ENCODE data around the gene RABGAP1L. TPM values are rescaled to one million over a fixed set of nuclear protein-coding genes. Genes with fewer than 3 reads are reported as not detected.

RABGAP1L gene
- total and polyA plus RNA-seq, 10 donors, result 30.3 to 125 (median 77.7) TPM

DNA sequence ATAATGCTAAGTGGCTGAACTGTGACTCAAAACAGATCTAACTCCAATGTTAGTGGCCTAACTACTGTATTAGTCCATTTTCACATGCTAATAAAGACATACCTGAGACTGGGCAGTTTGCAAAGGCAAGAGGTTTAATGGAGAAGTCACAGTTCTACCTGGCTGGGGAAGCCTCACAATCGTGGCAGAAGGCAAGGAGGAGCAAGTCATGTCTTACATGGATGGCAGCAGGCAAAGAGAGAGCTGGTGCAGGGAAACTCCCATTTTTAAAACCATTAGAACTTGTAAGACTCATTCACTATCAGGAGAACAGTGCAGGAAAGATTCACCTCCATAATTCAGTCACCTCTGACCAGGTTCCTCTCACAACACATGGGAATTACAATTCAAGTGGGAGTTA is 760.8 kb downstream of the RABGAP1L start:
- TF ChIP-seq, protein P1, sequence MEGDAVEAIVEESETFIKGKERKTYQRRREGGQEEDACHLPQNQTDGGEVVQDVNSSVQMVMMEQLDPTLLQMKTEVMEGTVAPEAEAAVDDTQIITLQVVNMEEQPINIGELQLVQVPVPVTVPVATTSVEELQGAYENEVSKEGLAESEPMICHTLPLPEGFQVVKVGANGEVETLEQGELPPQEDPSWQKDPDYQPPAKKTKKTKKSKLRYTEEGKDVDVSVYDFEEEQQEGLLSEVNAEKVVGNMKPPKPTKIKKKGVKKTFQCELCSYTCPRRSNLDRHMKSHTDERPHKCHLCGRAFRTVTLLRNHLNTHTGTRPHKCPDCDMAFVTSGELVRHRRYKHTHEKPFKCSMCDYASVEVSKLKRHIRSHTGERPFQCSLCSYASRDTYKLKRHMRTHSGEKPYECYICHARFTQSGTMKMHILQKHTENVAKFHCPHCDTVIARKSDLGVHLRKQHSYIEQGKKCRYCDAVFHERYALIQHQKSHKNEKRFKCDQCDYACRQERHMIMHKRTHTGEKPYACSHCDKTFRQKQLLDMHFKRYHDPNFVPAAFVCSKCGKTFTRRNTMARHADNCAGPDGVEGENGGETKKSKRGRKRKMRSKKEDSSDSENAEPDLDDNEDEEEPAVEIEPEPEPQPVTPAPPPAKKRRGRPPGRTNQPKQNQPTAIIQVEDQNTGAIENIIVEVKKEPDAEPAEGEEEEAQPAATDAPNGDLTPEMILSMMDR (IDR thresholded peaks at IDR 0.05 in 8 of 11, conservative IDR thresholded peaks at IDR 0.05 in 3 of 11), result no peak
- no peak for TF ChIP-seq POLR2AphosphoS5 (IDR thresholded peaks at IDR 0.05)
- no peak for TF ChIP-seq POLR2A (IDR thresholded peaks at IDR 0.05)
- WGBS, 5 donors, result 91 to 92% (median 92%) methylated on average over 1 of the region's 1 CpG
- peaks cover 0 to 11% (median 2%) of the 10 kb centered on the region in 8 donors for H3K9me3 ChIP-seq
- no peak for DNase-seq
- no peak overlapping the region for H3K4me3 ChIP-seq
- no peaks in the 10 kb centered on the region for H3K36me3 ChIP-seq
- H3K4me1 ChIP-seq, result peaks cover 0 to 8% (median 0%) of the 10 kb centered on the region in 6 donors
- intact Hi-C loops (cut with DNase I; ENCODE audit: low total_unique reads), result no loop called here
- H3K27ac ChIP-seq, result no peak overlapping the region
- no peaks in the 10 kb centered on the region for H3K27me3 ChIP-seq (replicated peaks in 1 of 7)

DNA sequence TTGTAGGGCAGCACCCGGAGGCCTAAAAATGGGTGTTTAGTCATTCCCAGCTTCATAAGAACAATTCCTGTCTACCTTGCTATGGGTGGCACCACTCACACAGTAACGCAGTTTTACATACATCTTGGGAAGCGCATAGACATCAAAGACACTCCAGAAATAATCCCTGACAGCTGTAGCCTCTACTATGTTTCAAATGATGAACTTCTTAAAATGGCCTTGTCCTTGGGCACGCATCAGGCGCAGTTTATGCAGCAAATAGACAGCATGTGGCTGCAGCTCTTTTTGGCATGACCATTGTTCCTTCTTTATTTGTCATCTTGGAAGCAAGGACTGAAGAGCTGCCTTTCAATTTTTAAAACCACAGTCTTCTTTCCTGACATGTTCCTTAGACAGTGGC is 762.8 kb downstream of the RABGAP1L start:
- no peak for DNase-seq
- TF ChIP-seq POLR2AphosphoS5 (IDR thresholded peaks at IDR 0.05), result no peak
- TF ChIP-seq, protein P1 (IDR thresholded peaks at IDR 0.05 in 8 of 11, conservative IDR thresholded peaks at IDR 0.05 in 3 of 11), result no peak
- TF ChIP-seq POLR2A (IDR thresholded peaks at IDR 0.05), result no peak
- 96 to 99% (median 96%) methylated on average over 5 of the region's 5 CpGs for WGBS, 5 donors

DNA sequence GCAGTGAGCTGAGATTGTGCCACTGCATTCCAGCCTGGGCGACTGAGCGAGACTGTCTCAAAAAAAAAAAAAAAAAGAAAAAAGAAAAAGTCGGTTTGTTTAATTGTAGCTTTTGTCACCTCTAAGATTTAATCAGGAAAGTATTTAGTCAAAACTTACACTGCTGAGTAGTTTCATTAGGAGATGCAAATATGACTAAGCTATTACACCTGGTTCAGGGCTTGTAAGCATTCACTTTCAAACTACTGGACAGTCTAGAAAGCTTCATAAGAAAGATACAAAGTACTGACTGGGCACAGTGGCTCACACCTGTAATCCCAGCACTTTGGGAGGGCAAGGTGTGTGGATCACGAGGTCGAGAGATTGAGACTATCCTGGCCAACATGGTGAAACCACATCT is 764.5 kb downstream of the RABGAP1L start:
- no peak for TF ChIP-seq POLR2A (IDR thresholded peaks at IDR 0.05)
- TF ChIP-seq, protein P1 (IDR thresholded peaks at IDR 0.05 in 8 of 11, conservative IDR thresholded peaks at IDR 0.05 in 3 of 11), result no peak
- no peak for TF ChIP-seq POLR2AphosphoS5 (IDR thresholded peaks at IDR 0.05)
- H3K4me1 ChIP-seq, result no peaks in the 10 kb centered on the region
- peaks cover 0 to 11% (median 2%) of the 10 kb centered on the region in 8 donors for H3K9me3 ChIP-seq
- WGBS, 5 donors, result 78 to 88% (median 82%) methylated on average over 5 of the region's 5 CpGs
- no peak for DNase-seq
- H3K36me3 ChIP-seq, result no peaks in the 10 kb centered on the region
- H3K27ac ChIP-seq, result no peak overlapping the region
- H3K27me3 ChIP-seq (replicated peaks in 1 of 7), result no peaks in the 10 kb centered on the region
- intact Hi-C loops (cut with DNase I; ENCODE audit: low total_unique reads), result no loop called here
- no peak overlapping the region for H3K4me3 ChIP-seq

More for the DNA sequence above, 762.8 kb downstream of the RABGAP1L start:
- no peaks in the 10 kb centered on the region for H3K27me3 ChIP-seq (replicated peaks in 1 of 7)
- no peak overlapping the region for H3K4me3 ChIP-seq
- intact Hi-C loops (cut with DNase I; ENCODE audit: low total_unique reads), result no loop called here
- H3K36me3 ChIP-seq, result no peaks in the 10 kb centered on the region
- no peak overlapping the region for H3K27ac ChIP-seq
- peaks cover 0 to 11% (median 2%) of the 10 kb centered on the region in 8 donors for H3K9me3 ChIP-seq
- H3K4me1 ChIP-seq, result peaks cover 0 to 2% (median 0%) of the 10 kb centered on the region in 6 donors

DNA sequence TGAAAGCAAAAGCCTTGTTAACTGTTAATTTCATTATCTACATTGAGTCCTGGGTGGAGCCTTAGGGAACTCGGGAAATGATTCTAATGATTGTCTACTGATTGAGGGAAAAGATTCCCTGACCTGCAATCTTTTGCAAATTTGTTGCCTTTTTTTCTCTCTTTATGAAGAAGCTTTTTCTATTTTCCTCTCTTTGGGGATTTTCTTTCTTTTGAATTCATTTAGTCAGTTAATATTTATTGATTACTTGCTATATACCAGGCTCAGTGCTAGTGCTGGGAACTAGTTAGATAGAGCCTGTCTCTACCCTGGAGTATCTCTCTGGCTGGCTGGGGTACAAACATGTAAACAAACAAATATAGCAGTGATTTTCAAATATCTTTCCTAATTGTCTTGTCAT is 769.2 kb downstream of the RABGAP1L start:
- TF ChIP-seq POLR2AphosphoS5 (IDR thresholded peaks at IDR 0.05) (no peak), POLR2A (IDR thresholded peaks at IDR 0.05) (no peak)
- TF ChIP-seq, protein P1 (IDR thresholded peaks at IDR 0.05 in 8 of 11, conservative IDR thresholded peaks at IDR 0.05 in 3 of 11), result no peak
- intact Hi-C loops (cut with DNase I; ENCODE audit: low total_unique reads), result no loop called here

More for the DNA sequence above, 769.2 kb downstream of the RABGAP1L start:
- no peaks in the 10 kb centered on the region for H3K4me1 ChIP-seq
- no peaks in the 10 kb centered on the region for H3K9me3 ChIP-seq
- no peak overlapping the region for H3K4me3 ChIP-seq
- H3K27me3 ChIP-seq (replicated peaks in 1 of 7), result no peaks in the 10 kb centered on the region
- no peaks in the 10 kb centered on the region for H3K36me3 ChIP-seq
- H3K27ac ChIP-seq, result no peak overlapping the region
- 87 to 97% (median 95%) methylated on average over 1 of the region's 1 CpG for WGBS, 5 donors
- DNase-seq, result no peak

All from spleen (tissue), 11 donors.